ENCODE results near the gene TENM4.

Gene TENM4

DNA sequence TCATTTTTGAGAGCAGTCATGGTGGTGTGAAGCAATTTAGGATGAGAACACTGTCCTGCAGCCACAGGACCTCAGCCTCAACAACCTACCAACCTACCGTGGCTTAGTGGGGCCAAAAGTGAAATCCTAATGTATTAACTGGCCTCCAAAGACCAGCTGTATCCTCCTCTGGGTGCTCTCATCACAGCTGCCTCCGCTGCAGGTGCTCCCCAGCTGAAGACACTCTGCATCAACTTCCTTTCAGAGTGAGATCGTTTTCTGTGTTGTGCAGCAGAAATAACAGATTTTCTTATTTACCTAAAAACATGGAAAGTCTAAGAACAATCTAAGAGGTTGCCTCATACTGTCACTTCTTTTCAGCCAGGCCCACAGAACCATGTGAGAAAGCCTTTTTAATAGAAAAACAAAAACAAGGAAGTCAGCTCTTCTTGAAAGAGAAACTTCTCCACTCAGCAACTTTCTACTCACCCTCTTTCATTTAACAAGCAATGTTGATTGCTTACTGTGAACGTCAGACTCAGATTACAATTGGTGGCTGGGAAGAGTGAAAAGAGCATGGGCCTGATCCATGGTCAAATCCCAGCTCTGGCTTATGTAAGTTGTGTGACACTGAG is 136.1 kb downstream of the TENM4 start:
- no peaks in the 10 kb centered on the region for H3K9me3 ChIP-seq (ENCODE audit: control insufficient read depth, low read length)
- H3K27me3 ChIP-seq (ENCODE audit: control insufficient read depth, insufficient read depth, low read length), result no peaks in the 10 kb centered on the region
- H3K36me3 ChIP-seq (ENCODE audit: control insufficient read depth, insufficient read depth, low read length), result no peaks in the 10 kb centered on the region
- H3K4me3 ChIP-seq (ENCODE audit: low read length), result no peak overlapping the region
- no peaks in the 10 kb centered on the region for H3K4me1 ChIP-seq (ENCODE audit: control insufficient read depth, insufficient read depth, low read length)
- no peak overlapping the region for H3K9ac ChIP-seq (ENCODE audit: low read length)

DNA sequence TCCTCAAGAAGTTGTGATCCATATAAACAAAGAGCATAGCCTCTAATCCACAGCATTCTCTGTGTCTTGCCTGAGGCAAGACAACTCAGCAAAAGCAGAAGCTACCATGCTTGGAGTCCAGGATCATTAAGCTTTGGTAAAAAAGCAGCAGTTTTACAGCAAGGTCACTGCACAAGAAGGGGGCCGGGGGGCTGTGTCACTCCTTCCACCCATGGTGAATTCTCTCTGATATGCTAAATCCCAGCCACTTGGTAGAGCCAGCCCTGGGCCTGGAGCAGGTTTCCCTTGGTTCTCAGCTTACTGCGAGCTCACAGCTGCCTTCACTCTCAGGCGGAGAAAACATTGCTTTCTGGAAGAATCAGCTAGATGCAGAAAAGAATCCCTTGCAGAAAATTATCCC is 144.7 kb downstream of the TENM4 start:
- Histone ChIP-seq H3K9ac (ENCODE audit: low read length) (no peak overlapping the region), H3K4me3 (ENCODE audit: low read length) (no peak overlapping the region), H3K27me3 (ENCODE audit: control insufficient read depth, insufficient read depth, low read length) (no peaks in the 10 kb centered on the region), H3K4me1 (ENCODE audit: control insufficient read depth, insufficient read depth, low read length) (no peaks in the 10 kb centered on the region), H3K36me3 (ENCODE audit: control insufficient read depth, insufficient read depth, low read length) (no peaks in the 10 kb centered on the region), H3K9me3 (ENCODE audit: control insufficient read depth, low read length) (no peaks in the 10 kb centered on the region)

DNA sequence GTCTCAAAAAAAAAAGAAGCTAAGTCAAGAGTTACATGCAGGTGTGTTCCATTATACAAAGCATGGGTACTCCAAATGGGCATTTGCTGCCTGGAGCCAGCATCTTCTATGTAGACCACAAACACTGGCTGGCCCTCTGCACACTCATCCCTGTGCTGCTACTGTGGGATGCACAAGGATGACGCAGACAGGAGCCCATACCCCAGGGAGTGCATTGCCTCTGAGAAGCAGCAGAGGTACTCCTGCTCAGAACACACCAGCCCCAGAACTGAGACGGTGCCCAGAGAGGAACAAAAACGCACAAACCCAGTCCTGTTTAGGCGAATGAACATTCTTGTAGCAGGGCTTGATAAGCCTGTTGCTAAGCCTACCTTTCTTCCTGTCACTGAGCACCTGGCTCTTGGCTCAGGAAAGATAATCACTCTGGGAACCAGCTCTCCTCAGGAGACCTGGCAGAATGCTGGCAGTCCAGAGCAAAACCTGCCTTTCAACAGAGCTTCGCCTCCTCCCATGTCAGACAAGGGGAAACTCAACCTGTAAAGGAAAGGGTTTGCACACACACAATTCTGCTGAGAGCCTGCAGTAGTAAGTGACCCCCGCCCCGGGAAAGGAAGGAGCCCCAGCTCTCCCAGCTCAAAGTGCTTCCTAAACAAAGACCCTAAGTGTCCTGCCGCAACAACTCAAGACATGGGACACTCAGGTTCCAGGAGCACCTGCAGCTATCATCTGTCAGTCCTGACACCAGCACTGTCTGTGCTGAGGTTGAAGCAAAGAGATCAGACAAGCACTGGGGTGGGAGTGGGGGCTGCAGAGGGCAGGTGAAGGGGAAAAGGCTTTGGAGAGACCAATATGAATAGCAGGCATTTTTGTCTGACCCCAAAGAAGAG is 145.7 kb downstream of the TENM4 start:
- Histone ChIP-seq H3K36me3 (ENCODE audit: control insufficient read depth, insufficient read depth, low read length) (no peaks in the 10 kb centered on the region), H3K9me3 (ENCODE audit: control insufficient read depth, low read length) (no peaks in the 10 kb centered on the region), H3K4me1 (ENCODE audit: control insufficient read depth, insufficient read depth, low read length) (no peaks in the 10 kb centered on the region), H3K27me3 (ENCODE audit: control insufficient read depth, insufficient read depth, low read length) (no peaks in the 10 kb centered on the region), H3K4me3 (ENCODE audit: low read length) (no peak overlapping the region), H3K9ac (ENCODE audit: low read length) (no peak overlapping the region)

DNA sequence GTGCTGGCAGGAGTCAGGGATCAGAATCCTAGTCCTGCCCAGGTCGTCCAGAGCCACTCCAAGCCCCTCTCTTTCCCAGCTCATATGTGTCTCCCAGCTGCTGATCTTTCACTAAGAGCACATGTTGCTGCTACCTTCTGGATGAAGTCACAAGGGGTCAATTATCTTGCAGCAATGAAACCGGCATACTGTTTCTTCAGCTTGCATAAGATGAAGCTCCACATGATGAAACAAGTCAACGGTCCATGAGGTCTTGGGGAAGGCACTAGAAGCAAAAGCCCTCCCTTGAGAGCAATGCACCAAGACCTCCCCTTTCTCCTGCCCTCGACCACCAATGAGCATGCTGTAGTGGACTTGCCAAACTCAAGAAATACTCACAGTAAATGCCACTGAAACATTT is 148.9 kb downstream of the TENM4 start:
- Histone ChIP-seq H3K27me3 (ENCODE audit: control insufficient read depth, insufficient read depth, low read length) (no peaks in the 10 kb centered on the region), H3K9ac (ENCODE audit: low read length) (no peak overlapping the region), H3K4me1 (ENCODE audit: control insufficient read depth, insufficient read depth, low read length) (no peaks in the 10 kb centered on the region), H3K36me3 (ENCODE audit: control insufficient read depth, insufficient read depth, low read length) (no peaks in the 10 kb centered on the region), H3K9me3 (ENCODE audit: control insufficient read depth, low read length) (no peaks in the 10 kb centered on the region), H3K4me3 (ENCODE audit: low read length) (no peak overlapping the region)

DNA sequence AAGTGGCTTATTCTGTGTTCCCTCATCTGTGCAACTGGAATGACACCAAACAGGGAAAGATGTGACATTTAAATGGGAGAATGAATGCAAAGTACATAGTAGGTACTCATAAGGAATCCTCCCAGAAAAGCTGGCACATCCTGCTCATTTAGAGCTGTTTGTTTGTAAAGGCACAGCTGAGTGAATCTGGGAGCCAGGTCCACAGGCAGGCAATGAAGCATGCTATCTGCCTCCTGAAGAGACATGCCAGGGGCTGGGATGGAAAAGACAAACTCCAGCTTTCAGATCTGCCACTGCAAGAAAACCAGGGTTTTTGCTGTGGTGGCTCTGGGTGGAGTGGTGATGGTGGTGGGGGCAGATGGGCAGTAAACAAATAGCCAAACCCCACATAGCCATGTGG is 150.1 kb downstream of the TENM4 start:
- Histone ChIP-seq H3K9me3 (ENCODE audit: control insufficient read depth, low read length) (no peaks in the 10 kb centered on the region), H3K4me3 (ENCODE audit: low read length) (no peak overlapping the region), H3K27me3 (ENCODE audit: control insufficient read depth, insufficient read depth, low read length) (no peaks in the 10 kb centered on the region), H3K4me1 (ENCODE audit: control insufficient read depth, insufficient read depth, low read length) (no peaks in the 10 kb centered on the region), H3K36me3 (ENCODE audit: control insufficient read depth, insufficient read depth, low read length) (no peaks in the 10 kb centered on the region), H3K9ac (ENCODE audit: low read length) (no peak overlapping the region)

DNA sequence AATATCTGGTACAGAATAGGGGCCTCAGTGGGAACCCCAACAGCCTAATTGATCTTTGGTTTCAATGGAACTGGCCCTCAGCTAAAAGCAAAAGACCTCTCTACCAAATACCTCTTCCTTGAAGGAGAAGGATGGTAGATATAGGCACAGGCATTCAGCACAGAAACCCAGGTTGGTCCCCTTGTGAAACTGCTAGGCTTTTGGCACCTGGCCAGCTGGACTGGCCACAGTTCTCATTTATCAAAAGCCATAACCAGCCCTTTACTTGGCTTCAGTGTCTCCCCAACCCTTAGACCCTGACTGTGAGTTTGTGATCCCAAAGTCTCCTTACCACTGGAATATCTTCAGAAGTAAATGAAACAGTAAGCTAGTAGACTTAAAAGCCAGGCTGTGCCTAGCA is 152.9 kb downstream of the TENM4 start:
- no peaks in the 10 kb centered on the region for H3K9me3 ChIP-seq (ENCODE audit: control insufficient read depth, low read length)
- H3K4me1 ChIP-seq (ENCODE audit: control insufficient read depth, insufficient read depth, low read length), result no peaks in the 10 kb centered on the region
- H3K27me3 ChIP-seq (ENCODE audit: control insufficient read depth, insufficient read depth, low read length), result no peaks in the 10 kb centered on the region
- no peak overlapping the region for H3K9ac ChIP-seq (ENCODE audit: low read length)
- no peaks in the 10 kb centered on the region for H3K36me3 ChIP-seq (ENCODE audit: control insufficient read depth, insufficient read depth, low read length)
- no peak overlapping the region for H3K4me3 ChIP-seq (ENCODE audit: low read length)

DNA sequence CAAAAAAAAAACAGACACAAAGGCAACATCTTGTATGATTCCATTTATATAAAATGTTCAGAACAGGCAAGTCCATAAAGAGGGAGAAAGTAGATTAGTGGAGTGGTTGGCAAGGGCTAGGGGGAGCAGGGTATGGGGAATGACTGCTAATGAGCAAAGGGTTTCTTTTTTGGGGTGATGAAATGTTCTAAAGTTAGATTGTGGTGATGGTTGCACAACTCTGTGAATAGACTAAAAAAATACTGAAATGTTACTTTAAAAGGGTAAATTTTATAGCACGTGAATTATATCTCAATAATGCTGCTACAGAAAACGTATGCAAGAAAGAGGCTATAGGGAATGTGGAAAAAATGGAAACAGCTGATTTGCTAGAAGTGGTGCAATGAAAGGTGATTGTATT is 155.1 kb downstream of the TENM4 start:
- H3K4me3 ChIP-seq (ENCODE audit: low read length), result no peak overlapping the region

DNA sequence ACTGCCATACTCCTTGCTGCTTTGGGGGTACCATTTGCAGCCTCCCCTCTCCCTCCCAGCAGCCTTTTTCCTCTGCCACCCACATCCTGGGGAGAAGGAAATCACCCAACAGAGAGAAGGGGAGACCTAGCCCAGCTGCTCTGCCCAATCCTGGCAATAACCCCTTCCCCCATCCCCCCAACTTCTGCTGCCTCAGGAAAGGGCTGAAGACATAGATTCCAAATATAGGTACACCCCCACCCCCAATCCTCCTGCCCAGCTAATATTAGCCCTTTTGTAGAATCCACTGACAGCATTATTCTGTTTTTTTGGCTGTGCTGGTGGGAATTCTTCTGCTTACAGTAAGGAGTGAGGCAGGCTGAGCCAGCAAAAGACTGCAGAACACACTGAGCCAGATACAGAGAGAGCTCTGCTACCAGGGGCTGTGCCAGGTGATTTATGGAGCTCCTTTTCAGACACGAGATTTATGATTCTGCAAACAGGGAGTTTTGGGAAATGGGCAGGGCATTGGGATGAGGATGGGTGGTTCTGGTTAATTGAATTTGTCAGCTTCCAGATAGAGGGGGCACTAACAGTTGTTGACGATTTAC is 164.0 kb downstream of the TENM4 start:
- H3K4me3 ChIP-seq (ENCODE audit: low read length), result no peak overlapping the region

More for the DNA sequence above, 155.1 kb downstream of the TENM4 start:
- Histone ChIP-seq H3K9ac (ENCODE audit: low read length) (no peak overlapping the region), H3K9me3 (ENCODE audit: control insufficient read depth, low read length) (no peaks in the 10 kb centered on the region), H3K36me3 (ENCODE audit: control insufficient read depth, insufficient read depth, low read length) (no peaks in the 10 kb centered on the region), H3K4me1 (ENCODE audit: control insufficient read depth, insufficient read depth, low read length) (no peaks in the 10 kb centered on the region), H3K27me3 (ENCODE audit: control insufficient read depth, insufficient read depth, low read length) (no peaks in the 10 kb centered on the region)

DNA sequence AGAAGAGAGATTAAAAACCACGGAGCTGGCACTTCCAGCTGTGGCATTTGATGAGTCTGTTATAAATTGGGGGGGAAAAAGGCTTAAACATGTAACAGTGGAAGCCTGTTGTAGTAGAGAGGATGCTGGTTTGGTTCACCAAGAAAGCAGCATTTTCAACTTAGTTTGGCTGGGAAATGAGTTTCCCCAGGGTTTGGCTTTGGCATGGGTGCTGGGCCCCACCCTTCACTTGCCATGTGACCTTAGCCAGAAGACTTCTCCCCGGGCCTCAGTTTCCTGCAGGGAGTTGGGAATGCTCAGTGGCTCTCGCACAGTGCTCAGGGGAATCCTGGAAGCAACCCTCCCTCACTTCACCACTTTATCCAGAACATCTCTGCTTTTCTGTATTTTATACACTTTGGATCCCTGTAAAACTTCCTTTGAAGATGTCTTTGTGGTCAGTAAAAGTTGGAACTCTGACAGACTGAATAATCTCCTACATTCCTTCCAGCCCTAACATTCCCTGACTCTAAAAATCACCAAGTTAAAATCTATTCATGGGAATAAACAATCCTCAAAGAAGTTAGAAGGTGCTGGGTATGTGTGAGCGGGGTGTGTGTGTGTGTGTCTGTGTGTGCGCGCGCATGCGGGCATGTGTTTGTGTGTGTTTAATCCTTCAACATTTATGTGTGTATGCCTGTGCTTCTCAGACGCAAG is 166.0 kb downstream of the TENM4 start:
- no peaks in the 10 kb centered on the region for H3K9me3 ChIP-seq (ENCODE audit: control insufficient read depth, low read length)
- H3K9ac ChIP-seq (ENCODE audit: low read length), result no peak overlapping the region
- H3K4me1 ChIP-seq (ENCODE audit: control insufficient read depth, insufficient read depth, low read length), result no peaks in the 10 kb centered on the region
- no peaks in the 10 kb centered on the region for H3K27me3 ChIP-seq (ENCODE audit: control insufficient read depth, insufficient read depth, low read length)
- H3K4me3 ChIP-seq (ENCODE audit: low read length), result no peak overlapping the region
- no peaks in the 10 kb centered on the region for H3K36me3 ChIP-seq (ENCODE audit: control insufficient read depth, insufficient read depth, low read length)

More for the DNA sequence above, 164.0 kb downstream of the TENM4 start:
- no peaks in the 10 kb centered on the region for H3K36me3 ChIP-seq (ENCODE audit: control insufficient read depth, insufficient read depth, low read length)
- no peak overlapping the region for H3K9ac ChIP-seq (ENCODE audit: low read length)
- H3K4me1 ChIP-seq (ENCODE audit: control insufficient read depth, insufficient read depth, low read length), result no peaks in the 10 kb centered on the region
- no peaks in the 10 kb centered on the region for H3K27me3 ChIP-seq (ENCODE audit: control insufficient read depth, insufficient read depth, low read length)
- no peaks in the 10 kb centered on the region for H3K9me3 ChIP-seq (ENCODE audit: control insufficient read depth, low read length)

DNA sequence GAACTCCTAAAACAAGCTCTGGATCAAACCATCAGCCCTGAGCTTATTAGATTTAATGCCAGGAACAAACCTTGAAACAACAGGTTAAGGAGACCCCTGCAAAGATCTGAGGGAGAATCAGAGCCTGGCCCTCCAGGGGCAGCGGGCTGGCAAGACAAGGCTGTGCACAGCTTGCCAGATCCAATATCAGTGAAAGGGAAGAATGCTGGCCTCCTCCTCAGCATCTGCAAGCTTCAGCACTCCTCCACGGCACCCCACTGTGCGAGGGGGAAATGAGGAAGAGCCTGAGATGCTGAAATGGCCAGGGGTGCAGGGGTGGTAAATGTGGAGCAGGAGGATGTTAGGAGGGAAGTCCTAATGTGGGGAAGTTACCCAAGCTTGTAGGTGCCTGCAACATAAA is 167.0 kb downstream of the TENM4 start:
- Histone ChIP-seq H3K9ac (ENCODE audit: low read length) (no peak overlapping the region), H3K27me3 (ENCODE audit: control insufficient read depth, insufficient read depth, low read length) (no peaks in the 10 kb centered on the region), H3K4me1 (ENCODE audit: control insufficient read depth, insufficient read depth, low read length) (no peaks in the 10 kb centered on the region), H3K9me3 (ENCODE audit: control insufficient read depth, low read length) (no peaks in the 10 kb centered on the region), H3K36me3 (ENCODE audit: control insufficient read depth, insufficient read depth, low read length) (no peaks in the 10 kb centered on the region), H3K4me3 (ENCODE audit: low read length) (no peak overlapping the region)

DNA sequence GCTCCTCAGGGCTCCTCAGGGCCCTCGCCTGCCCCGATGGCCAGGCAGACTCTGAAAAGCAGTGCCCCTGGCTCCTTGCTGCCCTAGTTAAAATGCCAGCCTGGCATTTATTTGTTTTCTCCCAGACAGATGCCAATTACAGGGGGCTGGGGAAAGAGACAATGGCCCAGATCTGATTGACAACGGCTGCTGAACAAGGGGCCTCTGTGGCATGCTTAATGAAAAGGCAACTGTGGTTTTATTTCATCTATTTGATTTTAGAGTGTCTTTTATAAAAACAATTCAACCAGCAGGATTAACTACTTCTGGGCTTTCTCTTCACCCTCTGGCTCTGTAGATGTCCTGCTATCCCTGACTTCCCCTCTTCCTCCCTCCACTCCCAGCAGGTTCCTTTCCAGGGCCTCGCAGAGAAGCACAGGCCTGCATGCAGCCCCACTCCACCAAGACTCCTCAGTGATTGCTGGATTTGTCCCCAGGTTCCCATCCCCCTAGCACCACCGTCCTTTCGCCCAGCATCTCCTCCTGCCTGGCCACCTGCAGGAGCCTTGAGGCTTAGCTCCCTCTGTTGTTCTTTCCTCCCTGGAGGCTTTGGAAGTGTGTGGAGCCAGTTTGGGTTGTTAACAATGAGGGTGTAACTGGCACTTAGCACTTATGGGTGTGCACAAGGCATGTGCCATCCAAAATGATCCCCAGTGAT is 171.1 kb downstream of the TENM4 start:
- no peak overlapping the region for H3K4me3 ChIP-seq (ENCODE audit: low read length)
- no peak overlapping the region for H3K9ac ChIP-seq (ENCODE audit: low read length)
- no peaks in the 10 kb centered on the region for H3K36me3 ChIP-seq (ENCODE audit: control insufficient read depth, insufficient read depth, low read length)
- no peaks in the 10 kb centered on the region for H3K9me3 ChIP-seq (ENCODE audit: control insufficient read depth, low read length)
- H3K27me3 ChIP-seq (ENCODE audit: control insufficient read depth, insufficient read depth, low read length), result no peaks in the 10 kb centered on the region
- no peaks in the 10 kb centered on the region for H3K4me1 ChIP-seq (ENCODE audit: control insufficient read depth, insufficient read depth, low read length)

All from mucosa of stomach (tissue), 1 donor.